NCI-H1436 treated with DMSO at 0.1 percent for 48 hours (cell line): ENCODE results near the gene SNTG2.

Experiments
- DNase-seq: peaks from one replicate; lab custom pipeline; 2025; lab: John Stamatoyannopoulos, UW

SNTG2 gene

DNA sequence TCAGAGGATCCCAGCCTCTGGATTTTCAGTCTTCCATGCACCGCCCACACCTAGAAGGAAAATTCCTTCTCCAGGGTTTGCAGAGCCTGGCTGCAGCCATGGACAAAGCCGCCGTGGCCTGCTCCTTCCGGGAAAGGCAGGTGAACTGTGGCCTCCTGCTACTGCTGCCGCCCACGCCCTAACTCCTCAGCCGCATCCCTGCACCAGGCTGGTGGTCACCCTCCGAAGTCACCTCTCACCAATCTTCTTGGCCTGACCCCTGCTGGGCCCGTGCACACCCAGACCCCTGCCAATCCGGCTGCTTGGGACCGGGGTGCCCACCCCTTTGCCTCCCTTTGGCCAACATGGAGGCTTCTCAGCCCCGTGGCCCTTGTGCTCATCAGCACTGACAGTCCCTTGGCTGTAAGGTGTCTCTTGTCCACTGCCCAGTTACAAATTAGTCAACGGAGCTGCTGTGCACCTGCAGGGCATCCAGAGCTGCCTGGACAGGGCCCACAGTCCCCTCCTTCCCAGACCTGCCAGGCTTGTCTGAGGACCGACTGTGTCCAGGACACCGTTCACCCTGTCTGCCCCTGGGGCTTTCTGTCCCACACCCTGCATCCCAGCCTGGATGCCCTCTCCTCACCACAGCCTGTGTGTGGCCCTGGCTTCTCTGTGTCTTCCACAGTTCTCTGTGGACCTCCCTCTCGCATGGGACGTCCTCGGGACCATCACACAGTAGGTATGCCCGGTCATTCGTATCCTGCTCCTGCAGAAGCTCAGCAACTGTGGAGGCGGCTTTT, 332.6 kb downstream of the SNTG2 start:
- no peak for DNase-seq

DNA sequence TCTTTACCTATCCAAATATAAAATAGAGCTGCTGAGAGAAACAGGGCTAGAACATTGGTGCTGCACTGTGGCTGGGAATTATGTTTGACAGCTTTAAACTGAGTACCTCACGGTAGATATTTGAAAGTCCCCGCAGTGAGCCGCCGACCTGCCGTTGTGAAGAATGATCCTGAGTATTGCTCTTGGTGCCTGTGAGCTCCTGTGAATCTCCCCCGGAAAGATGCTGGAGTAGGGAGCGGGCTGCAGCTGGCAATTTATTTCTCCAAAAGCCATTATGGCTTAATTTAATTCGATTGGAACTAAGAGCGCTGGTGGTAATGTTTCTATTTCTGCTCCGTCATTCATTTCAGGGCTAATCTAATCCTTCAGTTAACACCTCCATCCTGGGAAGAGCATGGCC, 333.2 kb downstream of the SNTG2 start:
- DNase-seq: no peak

DNA sequence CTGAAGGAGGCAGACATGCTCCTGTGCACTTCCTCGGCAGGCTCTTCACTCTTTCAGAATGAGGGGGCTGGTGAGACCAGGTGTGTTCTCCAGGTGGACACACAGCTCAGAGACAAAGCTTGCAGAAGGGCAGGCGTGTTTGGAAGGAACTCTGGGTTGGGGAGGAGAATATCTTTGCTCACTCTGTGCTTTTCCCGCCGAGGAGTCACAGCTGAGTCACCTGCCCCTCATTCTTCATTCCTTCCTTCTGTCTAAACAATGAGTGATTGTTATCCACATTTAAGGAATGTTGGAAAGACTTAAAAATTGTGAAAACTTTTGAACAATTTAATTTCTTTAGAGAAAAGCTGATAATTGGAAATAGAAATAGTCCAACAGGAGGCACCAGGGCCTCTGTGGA, 336.3 kb downstream of the SNTG2 start:
- DNase-seq: no peak

DNA sequence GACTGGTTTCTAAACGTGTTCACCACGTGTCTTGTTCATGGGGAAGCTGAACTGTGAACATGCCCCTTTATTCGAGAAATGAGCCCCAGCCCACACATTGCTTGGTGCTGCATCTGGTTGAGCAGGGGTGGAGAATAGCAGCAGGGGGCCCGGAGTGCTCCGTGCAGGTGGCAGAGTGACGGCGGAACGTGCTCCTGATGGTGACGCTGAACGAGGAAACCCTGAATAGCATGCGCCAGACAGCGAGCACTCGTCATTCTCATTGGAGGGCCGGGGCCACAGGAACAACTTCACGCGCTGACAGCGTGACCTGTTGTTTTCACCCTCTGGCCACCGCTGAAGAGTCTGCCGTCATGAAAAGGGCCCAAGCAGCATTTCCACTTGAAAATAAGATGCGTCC, 336.8 kb downstream of the SNTG2 start:
- no peak for DNase-seq

DNA sequence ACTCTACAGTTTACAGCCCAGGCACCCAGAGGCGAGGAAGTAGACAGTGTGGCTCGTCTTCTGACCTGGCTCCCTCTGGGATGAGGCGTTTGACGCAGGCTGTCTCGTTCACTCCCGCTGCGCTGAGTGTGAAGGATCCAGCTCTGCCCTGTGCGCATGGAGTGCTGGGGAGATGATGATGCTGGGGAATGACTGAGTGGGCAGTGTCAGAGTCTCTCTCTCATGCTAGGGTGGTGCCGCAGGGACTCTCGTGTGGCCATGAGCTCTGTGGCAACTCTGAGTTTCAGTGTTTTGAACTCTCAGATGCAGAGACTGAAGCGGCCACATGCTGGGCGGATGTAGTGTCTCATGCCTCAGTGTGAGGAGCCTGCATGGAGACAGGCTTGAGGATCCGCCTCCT, 344.3 kb downstream of the SNTG2 start:
- no peak for DNase-seq

DNA sequence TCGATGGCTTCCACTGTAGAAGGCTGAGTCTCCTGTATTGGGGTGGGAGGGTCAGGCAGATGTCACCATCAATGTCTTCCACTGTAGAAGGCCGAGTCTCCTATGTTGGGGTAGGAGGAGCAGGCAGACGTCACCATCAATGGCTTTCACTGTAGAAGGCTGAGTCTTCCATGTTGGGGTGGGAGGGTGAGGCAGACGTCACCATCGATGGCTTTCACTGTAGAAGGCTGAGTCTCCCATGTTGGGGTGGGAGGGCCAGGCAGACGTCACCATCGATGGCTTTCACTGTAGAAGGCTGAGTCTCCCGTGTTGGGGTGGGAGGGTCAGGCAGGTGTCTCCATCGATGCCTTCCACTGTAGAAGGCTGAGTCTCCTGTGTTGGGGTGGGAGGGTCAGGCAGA, 345.1 kb downstream of the SNTG2 start:
- DNase-seq: no peak

DNA sequence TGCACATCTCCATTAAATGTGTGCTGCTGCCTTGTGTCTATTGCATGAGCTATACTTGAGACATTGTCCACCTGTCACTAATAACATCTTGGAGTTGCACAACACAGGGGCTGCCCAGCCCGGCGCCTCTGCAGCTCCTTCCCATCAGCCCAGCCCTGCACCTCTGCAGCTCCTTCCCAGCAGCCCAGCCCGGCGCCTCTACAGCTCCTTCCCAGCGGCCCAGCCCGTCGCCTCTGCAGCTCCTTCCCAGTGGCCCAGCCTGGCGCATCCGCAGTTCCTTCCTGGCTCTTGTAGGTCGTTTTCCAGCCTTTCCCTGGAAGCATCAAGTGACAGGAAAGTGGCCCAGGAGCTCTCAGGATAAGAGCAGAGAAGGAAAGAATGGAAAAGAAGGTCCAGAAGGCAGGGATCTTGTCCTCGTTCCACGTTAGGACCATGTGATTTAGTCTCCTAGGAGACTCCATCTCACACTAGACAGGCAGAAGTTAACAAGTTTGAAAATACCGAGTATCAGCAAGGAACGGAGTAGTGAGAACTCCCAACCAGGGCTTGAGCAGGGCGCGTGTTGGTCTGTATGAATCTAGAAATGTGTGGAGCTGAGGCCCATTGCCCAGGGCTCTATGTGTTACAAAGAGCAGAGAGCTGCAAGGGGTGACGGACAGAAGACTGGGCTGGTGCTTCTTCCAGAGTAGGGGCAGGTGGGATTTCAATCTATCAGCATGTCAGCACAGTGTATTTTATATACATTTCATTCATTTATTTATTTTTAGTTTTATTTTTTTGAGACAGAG, 346.9 kb downstream of the SNTG2 start:
- no peak for DNase-seq

DNA sequence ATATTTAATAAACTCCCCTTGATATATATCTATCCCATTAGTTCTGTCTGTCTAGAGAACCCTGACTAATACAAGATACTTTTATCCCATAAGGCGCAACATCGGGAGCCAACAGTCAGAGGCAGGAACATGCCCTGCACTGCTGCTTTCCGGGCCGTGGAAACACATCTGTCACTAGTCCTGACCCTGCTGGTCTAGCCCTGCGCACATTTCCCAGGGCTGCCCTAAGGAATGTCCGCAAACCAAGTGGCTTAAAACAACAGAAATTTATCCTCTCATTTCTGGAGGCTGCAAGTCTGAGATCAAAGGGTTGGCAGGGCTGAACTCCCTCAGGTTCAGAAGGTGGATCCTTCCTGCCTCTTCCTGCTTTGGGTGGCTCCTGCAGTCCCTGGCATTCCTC, 348.4 kb downstream of the SNTG2 start:
- no peak for DNase-seq

DNA sequence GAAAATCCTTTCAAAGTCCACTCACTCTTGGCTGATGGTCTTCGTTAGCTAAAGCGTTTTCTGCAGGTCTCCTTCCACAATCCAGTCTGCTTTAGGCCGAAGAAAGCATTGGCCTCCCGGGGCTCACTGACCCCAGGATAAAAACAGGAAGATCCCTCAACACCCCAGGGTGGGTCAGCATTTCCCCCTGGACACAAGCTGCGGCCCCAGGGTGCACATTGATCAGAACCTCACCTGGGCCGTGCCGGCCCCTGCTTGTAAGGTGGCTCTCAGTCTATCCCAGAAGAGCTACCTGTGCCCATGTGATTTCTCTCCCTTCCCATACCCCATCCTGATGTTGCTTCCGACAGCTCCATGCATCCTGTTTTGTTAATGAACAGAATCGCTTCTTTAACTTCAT, 349.6 kb downstream of the SNTG2 start:
- DNase-seq: no peak

DNA sequence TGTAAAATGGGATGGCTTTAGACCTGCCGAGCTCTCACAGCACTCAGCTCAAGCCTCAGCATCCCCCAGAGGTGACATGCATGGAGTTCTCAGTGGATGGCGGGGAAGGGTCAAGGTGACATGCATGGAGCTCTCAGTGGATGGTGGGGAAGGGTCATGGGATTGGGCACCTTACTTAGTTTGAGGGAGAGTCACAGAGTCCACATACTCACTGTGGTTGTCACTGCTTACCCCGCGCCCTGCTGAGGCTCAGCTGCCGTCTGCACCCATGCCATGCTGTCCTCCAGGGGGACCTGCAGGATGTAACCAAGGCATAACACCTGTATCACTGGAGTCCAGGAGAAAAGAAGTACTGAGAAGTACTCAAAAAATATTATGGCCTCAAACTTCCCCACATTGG, 350.4 kb downstream of the SNTG2 start:
- DNase-seq: no peak

DNA sequence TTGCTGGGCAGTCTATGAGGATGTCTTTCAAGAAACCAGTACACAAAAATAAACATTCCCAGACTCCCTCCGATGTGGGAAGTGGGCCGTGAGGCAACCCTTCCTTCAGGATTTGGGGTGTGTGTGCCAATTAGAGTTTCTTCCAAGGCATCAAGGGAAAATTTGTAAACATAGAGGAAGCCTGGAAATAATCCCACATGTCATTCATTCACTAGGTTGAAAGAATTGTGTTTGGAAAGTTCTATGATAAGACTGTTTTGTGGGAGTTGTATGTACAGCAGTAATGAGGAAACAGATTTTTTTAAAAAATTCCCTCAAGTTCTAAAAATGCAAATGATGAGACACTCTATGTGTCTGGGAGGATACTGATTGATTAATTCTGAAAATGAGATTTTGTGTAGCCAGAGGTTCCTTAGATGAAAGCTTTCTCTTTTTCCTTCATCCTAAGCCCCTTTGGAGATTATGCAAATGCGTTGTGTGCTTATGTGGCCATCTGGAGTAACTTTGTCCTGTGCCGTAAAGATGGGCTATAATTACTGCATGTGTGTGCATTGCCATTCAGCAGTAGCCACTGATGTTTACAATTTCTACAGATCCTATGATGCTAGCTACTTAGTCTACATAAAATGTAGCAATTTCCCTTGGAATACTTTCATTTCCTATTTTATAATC, 354.8 kb downstream of the SNTG2 start:
- no peak for DNase-seq

DNA sequence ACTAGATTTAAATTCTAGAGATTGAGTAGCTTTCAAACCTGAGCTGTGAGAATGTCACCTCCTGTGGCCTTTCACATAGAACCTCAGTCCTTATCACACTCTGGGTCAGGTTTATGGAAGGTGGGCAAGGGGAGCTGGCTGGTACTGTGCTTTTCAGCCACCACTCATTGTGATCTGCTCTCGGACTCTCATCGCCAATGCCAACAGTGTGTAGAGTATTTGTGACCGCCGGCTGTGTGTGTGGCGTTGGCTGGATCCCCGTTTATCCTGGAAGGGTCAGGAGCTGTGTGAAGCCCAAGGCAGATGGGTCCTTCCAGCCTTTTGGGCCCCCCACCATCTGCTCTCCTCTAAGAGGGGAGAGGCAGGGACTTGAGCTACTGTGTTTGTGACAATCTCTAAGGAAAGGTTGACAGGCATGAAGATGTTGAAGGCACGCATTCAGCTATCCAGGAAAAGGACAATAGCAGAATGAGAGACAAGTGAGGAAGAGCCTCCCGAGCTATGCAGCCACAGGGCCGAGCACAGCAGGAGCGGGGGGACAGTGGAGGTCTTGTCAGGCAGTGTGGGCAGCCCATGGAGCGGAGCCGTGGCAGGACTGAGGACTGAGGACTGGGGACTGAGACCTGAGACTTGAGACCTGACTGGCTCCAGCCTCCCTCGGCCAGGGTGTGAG, 355.5 kb downstream of the SNTG2 start:
- no peak for DNase-seq

DNA sequence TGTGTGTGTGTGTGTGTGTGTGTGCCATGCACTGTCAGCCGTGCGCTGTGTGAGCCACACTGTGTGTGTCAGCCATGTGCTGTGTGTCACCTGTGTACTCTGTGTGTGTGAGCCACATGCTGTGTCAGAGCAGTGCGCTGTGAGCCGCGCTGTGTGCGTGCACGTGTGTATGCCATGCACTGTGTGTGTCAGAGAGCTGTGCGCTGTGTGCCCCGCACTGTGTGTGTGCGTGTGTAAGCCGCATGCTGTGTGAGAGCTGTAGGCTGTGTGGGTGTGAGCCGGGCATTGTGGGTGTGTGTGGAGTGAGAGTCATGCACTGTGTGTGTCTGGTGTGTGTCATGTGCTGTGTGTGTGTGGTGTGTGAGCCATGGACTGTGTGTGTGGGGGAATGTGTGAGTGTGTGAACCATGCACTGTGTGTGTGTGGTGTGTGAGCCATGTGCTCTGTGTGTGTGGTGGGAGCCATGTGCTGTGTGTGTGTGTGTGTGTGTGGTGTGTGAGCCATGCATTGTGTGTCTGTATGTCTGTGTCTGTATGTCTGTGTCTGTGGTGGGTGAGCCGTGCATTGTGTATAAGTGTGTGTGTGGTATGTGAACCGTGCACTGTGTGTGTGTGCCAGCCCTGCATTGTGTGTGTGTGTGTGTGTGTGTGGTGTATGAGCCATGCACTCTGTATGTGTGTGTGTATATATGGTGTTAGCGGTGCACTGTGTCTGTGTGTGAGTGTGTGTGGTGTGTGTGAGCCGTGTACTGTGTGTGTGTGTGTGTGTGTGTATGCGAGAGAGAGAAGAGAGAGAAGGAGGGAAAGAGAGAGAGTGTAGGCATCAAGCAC, 356.3 kb downstream of the SNTG2 start:
- DNase-seq: no peak

DNA sequence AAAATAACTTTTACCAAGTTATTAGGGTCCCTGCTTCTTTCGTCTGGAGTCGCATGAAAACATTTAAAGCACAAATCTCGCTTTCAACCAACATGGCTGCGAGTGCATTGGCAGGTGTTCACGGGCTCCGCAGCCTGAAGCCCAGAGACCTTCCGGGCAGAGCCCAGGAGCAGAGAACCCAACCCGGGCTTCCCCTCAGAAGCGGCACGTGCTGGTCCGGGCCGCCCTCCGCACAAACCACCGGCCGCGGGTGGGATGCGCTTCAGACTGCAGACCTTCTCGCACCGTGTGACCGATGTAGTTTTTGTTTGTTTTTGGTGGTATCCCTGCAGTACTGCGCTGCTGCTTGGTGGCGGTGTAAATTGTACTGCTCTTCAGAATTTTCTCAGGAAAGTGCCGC, 357.0 kb downstream of the SNTG2 start:
- DNase-seq: no peak

DNA sequence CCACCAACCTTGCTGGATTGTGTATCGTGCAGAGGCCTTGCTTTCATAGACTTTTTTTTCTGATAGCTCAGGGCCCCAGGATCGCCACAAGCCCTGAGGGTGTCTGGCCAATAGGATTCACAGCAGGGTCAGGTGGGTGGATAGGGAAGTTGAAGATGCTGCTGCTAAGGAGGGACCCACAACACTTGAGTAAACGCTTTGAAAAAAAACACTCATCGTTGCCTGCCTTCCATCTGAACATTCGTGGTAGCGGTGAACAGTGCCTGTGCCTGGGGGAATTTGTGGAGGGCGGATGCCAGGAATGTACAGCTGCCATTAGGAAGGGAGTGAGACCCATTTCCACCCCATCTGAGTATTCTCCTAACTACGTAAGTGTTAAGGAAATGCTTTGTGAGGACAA, 358.0 kb downstream of the SNTG2 start:
- DNase-seq: no peak

DNA sequence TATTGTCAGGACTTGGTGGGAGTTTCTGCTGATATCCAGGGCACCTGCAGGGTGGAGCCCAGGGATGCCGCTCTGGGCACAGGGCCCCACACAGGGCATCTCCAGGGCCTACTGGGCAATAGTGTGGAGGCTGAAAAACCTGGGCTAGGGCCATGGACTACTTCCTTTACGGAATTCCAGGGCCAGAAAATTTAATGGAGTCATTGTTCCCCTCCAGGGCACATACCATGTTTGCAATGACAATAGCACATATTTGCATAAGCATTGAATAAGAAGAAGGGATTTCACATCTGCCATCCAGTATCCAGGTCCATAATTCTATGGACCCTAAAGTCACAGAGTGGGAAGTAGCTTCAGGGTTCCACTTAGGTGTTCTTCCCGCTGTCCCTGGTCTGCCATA, 358.9 kb downstream of the SNTG2 start:
- DNase-seq: no peak

DNA sequence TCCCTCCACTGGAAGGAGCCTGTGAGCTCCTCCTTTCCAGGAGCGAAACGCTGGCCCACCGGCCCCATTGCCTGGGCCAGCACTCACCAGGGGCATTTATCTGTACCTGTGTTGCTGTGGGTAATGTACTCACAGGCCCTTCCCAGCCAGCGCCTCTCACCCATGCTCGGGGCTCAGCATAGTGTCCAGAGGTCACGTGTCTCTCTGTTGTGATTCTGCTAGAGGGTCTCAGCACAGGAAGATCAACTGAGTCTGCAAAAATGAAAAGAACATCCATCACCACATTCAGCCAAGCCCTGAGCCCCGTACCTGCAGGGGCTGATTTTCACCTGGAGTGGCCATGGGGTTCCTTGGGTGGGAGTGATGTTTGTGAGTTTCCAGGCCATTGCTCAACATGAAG, 359.6 kb downstream of the SNTG2 start:
- DNase-seq: no peak

DNA sequence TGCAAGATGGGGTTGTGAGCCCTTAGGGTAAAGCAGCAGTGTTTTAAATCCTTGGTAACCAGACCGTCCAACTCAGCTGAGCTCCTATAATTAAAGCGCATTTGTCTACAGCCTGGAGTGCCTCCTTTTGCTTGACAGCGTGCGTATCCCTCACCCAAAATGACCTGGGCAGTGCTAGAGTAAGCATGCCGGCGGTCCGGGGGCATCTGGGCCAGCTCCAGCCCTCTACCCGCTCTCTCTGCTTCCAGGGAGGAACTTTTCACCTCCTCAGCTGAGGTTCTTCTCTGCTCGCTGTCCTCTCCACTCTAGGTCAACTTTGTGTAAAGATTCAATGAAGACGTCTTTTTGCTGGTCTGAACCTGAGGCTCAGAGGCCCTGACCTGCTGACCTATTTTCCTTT, 360.2 kb downstream of the SNTG2 start:
- no peak for DNase-seq

DNA sequence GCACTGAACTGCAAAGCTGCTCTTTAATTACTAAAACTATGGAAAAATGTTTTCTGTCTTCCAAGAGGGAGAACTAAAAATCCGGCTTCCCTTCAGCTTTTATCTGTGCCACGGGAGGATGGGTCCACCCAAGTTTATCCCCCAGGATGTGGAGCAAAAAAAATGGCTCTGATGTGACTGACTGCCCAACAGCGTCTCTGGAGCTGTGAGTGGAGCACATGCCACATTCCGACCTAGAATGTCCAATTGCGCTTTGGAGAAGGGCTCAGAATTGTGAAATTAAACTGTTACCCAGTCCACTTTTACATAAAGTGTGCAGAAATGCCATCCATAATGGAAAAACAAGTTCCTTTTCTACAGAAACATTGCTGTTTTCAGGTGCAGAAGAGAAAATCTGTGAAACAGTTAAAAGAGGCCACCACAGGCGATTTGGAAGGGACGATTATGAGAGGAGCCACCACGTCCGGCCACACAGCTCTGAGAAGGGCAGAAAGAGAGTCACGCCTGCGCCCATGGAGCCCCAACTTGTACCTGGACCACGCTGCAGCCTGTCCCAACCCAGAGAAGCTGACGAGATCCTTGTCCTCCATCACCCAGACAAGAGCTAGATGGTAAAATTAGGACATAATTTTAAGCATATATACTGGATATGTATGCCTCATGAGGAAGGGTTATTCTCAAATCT, 362.7 kb downstream of the SNTG2 start:
- no peak for DNase-seq

DNA sequence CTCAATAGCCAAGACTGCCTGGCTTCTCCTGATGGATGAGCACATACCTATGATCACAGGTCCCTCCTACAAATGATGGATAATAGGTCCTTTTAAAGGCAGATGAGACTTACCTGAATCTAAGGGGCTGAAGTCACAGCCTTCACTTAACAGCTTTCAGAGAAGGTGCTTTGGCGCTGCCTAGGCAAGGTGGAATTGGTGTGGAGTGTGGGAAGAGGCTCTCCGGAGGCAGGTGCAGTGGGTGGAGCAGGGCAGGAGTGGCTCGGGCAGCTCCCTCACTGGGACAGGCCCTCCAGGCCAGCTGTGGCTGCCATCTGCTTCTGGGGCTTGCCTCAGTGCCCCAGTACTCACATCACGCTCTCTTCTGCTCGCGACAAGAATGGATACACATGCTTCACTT, 363.6 kb downstream of the SNTG2 start:
- no peak for DNase-seq

DNA sequence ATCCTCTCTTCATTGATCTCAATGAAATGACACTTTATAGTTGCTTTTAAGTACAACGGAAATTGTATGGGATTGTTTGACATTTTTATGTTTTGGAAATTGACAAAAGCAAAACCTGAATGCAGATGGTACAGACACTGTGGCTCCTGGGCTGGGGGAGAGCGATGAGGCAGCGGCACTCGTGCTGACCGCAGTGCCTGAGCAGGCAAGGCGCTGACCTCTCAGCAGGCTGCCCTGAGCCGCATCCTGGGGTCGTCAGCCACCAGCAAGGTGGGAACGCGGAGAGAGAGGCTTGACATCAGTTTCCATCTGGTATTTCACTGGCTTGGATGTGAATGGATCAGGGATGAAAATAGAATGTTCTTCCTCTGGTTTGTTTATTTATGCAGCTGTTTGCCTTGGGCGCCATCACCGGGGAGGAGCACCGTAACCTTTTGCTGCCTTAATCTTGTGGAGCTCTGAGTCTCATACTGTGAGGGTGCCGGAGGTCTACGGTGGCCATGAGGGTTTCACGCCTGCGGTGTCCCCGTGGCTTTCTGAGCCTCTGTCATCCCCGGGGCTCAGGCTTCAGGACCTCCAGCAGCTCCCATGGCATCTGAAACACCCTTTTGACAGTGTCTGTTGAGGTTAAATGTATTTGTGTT, 367.8 kb downstream of the SNTG2 start:
- no peak for DNase-seq
